Pulmonary artery endothelial cell (primary cell): Measurements from ENCODE around the gene TBX4. TPM values are rescaled to one million over a fixed set of nuclear protein-coding genes. Genes with fewer than 3 reads are reported as not detected.

Source experiments
- DNase-seq: peaks from one replicate; pipeline ENCODE4 v3.0.0-alpha.2; 2011; ENCODE audit warnings: low read depth, low spot score
- total RNA-seq: library from RNA; depleted of rRNA; stranded (reverse); fragments of >200 nt; gene quantifications from 2 replicates; pipeline ENCODE4 v1.2.3, GENCODE V29; 2014

Gene TBX4
- not detected in 2 replicates for total RNA-seq

DNA sequence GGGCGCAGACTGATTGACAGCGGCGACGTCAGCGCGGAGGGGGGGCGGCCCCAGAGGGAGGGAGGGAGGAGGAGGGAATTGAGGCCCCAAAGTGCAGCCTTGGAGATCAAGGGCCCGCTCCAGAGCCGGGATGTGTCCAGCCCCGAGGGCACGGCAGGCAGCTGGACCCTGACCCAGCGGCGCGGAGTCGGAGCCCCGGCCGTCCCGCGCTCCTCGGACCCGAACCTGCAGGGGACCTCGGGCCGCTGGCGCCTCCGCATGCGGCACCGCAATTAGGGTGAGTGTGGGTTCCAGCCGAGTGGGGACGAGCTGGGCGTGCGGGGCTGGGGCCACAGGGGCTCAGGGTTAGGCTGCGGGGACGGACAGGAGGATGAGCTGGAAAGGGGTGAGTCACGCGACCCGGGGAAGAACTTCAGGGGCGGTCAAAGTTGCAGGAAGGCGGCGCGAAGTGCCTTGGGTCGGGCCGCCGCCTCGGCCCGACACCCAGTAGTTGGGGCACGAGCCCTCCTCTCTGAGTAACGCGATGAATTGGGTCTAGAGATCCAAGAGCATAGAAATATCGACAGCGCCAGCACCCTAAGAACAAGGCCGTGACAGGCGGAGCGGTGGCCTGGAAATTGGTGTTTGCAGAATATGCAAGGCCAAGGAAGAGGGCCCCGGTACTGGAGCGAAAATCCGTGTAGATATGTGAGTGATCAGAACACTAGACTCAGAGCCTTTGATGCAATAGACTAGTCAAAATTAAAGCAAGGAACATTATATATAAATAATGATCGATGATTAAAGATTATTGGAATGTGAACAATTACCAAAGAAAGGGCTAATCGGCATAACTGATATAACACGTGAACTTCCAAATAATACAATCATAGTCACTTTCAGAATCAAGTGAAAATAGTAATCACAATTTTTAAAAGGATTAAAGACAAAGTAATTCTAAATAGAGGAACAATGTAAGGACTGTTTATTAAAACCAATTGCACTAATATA lies at the start of gene TBX4:
Gene TBX4 (plus strand): TSS at position 122 of the 990 bp plus-strand sequence. CDS start 4,069 bp downstream, outside the sequence.
- DNase-seq: no peak

DNA sequence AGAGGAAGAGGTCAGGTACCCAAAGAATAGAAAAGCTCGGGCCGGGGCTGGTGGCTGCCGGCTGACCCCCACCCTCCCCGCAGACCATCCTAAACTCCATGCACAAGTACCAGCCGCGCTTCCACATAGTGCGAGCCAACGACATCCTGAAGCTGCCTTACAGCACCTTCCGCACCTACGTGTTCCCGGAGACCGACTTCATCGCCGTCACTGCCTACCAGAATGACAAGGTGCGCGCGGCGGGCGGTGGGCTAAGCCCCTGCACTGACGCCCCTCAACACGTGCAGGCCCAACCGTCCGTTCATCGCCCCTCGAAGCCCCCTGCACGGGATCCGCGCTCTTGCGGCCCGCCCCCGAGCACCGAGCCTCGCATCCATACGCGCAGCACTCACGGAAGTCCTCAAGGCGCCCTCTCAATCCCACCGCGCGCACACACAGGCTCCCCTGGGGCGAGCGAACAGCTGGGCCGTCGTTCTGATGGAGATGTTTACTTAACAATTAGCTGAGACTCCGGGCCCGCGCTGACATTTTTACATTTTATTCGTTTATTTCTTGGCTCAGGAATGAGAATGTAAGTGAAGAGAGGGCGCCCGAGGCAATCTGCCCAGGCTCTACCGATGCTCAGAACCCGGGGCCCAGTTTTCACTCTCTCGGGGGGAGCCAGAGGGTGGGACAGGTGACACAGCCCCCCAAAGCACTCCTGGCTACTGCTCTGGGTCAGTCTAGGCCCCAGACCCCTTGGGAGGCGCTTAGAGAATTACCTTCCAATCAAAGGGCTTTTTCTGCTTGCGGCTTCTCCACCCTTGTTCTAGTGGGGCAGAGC lies 49.0 kb upstream of the TBX4 start:
- DNase-seq: no peak

DNA sequence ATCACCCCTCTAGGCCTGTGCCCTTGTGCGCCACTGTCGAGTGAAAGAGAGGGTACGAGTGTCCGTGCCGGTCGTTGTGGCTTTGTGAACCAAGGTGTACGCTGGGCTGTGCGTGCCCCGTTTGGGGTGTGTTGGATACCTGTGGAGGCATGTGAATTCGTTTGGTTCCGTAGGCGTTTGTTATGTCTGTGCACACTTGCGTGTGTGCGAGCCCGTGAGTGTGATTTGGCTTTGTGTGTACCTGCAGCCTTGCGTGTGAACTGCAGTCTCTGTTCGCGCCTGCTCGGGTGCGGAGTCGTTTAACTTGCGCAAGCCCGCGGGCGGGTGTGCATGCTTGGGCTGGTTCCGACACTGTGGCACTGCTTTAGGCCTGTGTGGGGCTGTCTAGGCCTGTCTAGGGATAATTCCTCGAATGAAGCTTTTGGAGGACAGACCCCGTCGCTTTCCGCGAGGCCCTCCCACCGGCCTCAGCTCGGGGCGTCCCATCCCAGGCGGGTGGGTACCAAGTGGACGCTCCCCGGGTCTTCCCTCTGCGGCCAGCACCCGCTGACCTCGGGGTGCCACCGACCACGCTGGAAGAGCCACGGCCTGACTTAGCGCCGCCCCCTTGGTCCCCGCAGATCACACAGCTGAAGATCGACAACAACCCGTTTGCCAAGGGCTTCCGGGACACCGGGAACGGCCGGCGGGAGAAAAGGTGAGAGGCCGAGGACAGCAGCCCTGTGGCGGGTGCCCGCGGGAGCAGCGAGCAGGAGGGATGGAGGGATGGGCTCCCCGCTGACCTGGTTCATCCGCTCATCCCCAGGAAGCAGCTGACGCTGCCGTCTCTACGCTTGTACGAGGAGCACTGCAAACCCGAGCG lies 48.2 kb upstream of the TBX4 start:
- no peak for DNase-seq

DNA sequence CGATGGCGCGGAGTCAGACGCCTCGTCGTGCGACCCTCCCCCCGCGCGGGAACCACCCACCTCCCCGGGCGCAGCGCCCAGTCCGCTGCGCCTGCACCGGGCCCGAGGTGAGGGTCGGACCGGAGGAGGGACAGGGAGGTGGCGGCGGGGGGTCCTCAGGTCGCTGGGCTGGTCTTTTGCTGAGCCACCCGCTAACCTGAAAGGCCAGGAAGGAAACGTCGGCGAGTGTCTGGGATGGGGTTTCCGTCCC lies 47.6 kb upstream of the TBX4 start:
- DNase-seq: no peak

DNA sequence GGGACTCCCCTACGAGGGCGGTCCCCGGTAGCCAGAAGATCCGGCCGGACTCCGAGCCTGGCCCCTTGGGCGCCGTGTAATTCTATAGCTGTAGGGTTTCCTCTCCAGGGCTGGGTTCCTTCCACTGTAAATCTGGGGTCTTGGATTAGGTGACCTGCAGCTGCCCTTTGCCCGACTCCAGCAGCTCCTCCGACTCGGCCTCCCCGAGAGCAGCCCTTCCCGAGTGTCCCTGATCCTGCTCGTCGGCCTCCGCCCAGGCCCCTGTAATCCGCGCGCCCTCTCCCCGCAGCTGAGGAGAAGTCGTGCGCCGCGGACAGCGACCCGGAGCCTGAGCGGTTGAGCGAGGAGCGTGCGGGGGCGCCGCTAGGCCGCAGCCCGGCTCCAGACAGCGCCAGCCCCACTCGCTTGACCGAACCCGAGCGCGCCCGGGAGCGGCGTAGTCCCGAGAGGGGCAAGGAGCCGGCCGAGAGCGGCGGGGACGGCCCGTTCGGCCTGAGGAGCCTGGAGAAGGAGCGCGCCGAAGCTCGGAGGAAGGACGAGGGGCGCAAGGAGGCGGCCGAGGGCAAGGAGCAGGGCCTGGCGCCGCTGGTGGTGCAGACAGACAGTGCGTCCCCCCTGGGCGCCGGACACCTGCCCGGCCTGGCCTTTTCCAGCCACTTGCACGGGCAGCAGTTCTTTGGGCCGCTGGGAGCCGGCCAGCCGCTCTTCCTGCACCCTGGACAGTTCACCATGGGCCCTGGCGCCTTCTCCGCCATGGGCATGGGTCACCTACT lies 47.1 kb upstream of the TBX4 start:
- DNase-seq: no peak

DNA sequence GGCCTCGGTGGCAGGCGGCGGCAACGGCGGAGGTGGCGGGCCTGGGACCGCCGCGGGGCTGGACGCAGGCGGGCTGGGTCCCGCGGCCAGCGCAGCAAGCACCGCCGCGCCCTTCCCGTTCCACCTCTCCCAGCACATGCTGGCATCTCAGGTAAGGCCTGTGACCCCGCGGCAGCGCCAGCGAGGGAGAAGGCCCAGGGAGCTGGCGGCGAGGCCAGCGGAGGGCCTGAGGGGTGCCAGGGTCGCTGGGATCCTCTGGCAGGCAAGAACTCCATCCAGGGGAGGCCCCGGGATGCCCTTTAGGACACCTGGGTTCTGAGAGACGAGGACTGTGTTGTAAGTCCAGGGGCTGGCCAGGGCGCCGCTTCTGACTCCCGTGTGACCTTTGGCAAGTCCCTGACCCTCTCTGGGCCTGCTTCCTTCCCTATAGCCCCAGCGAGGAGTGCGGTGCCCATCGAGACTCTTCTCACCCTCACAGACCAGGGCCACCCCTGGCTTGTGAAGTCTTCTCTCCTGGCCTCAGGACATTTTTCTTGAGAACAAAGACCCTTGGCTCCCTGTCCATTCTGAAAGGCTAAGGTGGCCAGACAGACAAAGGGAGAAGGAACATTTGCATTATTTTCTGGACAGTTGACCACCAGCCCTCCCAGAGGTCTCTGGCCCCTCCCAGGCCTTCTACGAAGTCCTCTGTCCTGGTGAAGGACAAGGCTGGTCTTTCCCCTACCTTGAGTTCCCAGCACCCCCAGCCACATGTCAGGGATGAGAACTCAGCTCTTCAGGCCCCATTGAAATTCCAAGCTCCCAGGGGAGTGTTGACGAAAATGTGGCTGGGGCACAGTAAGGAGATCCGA lies 46.3 kb upstream of the TBX4 start:
- no peak for DNase-seq

DNA sequence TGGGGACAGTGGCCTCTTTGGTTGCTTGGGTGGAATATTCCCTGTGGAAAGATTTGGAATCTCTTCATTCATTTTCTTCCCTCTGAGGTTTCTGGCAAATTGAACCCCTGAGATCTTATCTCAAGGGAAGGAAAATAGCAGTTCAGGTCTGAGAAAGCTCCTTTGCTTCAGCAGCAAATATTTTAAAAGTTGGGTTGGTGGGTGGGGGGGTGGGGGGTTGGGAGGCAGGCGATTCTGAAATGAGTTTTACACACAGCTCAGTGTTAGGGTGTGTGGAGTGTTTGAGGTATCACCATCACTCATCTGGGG lies 45.7 kb upstream of the TBX4 start:
- DNase-seq: no peak

DNA sequence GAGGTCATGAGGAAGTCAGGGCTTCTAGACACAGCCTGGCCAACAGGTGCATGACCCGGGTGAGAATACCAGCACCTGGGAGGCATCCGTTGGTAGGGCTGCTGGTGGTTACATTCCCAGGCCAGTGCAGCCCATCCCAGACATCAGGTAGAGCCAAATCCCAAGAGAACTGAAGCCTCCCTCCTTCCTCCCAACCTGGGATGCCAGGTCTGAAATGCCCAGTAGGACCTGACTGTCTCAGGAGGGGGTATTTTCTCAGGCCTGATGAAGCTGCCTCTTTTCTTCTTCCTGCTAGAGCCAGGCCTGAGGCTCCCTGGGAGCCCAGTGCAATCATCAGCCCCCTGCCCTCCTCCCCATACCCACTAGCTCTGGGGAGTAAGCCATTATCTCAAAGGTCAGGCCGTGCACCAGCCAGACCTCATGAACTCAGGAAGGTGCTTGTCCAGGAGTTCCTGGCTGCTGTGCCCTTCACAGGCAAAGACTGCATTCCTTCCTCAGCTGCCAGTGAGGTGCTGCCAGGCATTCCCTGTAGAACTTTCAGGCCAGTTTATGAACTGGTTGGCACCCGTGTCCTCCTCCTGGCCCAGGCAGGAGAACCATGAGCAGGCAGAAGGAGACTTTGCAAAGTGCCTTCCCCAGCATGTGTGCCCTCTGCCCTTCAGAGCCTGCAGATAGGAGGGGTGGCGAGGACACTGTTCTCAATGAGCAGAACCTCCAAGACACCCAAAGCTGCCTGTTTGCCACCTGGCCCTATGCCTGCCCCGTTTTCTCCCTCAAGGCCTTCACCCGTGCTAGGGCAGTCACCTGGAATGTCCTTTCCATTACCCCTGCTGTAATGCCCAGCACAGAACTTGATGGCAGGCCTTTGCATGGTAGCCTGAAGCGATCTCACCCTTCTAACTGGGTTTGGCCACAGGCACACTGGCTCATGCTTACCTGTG lies 45.0 kb upstream of the TBX4 start:
- DNase-seq: no peak

DNA sequence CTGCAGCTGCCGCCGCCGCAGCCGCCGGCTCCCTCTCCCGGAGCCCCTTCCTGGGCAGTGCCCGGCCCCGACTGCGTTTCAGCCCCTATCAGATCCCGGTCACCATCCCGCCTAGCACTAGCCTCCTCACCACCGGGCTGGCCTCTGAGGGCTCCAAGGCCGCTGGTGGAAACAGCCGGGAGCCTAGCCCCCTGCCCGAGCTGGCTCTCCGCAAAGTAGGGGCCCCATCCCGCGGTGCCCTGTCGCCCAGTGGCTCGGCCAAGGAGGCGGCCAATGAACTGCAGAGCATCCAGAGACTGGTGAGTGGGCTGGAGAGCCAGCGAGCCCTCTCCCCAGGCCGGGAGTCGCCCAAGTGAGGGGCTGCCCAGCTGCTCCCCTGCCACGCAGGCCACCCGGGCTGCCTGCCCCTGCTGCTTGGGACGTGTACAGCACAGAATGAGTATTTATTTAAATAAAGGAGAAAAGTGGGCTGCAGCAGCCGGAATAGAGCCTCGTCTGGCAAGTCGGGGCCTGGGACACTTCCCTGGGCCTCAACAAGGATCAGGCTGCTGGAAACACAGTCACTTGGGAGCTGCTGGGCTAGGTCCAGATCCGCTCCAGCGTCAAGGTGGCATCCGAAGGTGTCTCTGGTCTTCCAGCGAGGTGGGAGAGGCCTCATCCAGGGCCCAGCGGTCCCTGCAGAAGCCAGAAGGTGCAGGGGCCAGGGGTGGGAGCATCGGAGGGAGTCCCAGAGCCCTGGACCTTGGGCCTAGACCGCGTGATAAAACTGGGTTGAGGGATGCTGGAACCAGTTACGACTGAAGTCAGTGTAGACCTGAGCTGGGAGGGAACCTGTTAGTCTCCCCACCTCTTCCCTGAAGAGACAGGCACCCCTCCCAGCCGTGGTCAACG lies 43.8 kb upstream of the TBX4 start:
- DNase-seq: no peak

DNA sequence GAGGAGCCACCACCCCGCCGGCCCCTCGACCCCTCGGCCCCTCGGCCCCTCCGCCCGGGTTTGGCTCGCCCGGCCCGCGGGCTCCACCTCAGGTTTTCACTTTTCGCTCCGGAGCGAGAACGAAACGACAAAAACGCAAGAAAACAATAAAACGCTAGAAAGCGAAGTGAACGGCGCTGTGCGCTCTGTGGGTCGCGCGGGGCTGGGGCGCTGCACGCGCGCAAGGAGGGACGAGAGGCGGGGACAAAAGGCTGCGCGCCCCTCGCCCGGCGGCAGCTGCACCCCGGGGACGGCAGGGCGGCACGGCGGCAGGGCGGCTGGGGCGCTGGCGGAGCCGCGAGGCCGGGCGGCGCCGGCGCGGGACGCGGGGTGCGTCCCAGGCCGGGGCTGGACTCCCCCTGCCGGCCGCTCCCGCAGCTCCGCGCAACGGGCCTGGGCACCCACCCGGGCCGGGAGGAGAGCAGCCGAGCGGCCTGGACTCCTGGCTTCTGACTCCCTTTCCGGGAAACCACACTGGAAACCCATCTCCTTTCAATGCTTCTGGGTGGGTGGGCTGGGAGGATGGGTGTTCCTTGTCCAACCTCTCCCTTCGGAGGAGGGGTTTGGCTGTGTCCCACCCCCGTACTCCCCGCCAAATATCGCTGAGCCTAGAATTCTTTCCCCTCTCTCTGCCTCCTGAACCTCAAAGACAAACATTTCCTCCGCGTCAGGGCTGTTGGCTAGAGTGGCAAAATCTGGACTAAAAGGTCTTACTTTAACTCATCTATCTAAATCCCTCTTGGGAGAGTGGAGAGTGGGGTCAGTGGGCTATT lies 42.7 kb upstream of the TBX4 start:
- DNase-seq: no peak

DNA sequence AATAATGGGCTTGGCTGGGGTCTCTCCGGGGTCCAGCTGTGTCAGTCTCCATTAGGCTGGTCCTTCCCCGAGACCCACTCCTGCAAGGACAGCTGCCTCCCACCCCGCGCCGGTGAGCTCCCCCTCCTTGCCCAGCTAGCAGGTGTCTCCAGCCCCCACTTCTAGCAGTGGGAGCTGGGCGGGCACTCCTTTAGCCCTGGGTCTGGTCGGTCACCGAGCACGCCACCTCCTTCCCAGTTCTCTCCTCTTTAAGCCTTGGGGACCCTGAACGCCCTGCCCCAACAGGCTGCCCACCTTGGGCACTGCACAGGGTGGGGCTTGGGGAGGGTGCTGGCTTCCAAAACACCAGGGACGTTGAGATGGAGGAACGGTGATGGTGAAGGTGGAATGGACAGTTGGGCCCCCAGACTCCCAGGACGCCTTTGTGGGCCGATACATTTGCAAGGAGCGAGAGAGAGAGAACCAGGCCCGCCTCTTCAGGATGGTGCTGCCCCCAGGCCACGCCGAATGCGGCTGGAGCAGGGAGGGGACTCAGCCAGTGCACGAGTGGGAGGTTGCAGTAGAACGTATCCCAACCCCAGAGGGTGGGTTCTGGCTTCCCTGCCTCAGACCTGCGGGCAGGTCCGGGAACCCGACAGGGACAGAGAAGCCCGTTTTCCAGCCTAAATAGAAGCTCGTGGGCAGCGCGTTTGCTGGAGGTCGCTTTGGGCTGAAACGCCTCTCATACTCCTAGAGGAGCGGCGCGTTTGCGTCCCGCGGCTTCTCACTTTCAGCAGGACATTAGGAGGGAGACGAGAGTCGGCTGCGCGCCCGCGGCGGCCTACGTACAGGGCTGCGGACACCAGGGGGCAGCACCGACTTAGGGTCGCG lies 41.8 kb upstream of the TBX4 start:
- no peak for DNase-seq

DNA sequence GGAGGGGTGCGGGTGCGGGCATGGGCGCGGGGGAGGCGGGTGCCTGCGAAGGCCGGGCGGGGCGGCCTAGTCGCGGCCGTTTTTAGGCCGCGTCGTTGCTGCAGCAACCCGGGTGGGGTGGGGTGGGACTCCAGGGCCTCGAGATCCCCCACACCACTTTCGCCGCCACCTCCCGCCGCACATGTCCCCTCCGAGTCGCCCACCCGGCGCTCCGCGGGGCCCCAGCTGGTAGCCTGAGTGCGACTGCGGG lies 41.3 kb upstream of the TBX4 start:
- no peak for DNase-seq

DNA sequence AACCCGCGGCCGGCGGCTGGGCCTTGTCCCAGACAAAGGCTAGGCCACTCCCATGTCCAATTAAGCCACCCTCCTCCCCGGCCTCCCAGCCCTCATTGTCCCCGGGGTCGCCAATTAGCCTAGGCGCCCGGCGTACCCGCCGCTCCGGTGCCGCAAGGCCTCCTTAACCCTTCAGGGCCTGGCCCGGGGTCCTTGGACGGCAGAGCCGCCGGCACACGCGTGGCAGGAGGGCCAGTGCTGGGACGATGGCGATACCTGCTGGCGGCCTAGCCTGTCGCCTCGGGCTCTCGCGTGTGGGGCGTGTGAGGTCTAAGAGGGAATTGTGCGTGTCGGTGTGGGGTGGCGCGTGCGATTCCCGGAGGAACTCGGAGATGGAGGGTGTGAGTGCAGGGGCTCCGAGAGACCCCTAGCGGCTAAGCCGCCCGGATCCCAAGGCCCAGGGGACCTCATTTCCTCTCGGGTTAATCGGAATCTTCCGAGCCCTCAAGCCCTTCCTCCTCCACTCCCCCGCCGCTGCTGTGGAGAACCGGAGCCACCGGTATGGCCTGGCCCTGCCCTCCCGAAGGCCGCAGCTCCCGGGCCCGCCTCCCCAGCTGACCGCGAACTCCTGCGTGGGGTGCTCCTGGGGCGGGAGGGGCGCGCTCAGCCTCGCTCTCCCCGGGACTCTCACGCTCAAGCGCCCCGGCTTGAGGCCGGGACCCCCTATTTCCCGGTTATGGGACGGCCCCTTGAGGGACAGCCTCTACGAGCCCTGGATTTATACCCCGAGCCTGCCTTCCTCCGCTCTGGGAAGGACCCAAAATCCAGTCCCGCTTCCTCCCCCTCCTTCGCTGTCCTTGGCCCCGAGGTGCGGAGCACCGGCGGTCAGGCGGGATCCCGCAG lies 40.7 kb upstream of the TBX4 start:
- DNase-seq: no peak

DNA sequence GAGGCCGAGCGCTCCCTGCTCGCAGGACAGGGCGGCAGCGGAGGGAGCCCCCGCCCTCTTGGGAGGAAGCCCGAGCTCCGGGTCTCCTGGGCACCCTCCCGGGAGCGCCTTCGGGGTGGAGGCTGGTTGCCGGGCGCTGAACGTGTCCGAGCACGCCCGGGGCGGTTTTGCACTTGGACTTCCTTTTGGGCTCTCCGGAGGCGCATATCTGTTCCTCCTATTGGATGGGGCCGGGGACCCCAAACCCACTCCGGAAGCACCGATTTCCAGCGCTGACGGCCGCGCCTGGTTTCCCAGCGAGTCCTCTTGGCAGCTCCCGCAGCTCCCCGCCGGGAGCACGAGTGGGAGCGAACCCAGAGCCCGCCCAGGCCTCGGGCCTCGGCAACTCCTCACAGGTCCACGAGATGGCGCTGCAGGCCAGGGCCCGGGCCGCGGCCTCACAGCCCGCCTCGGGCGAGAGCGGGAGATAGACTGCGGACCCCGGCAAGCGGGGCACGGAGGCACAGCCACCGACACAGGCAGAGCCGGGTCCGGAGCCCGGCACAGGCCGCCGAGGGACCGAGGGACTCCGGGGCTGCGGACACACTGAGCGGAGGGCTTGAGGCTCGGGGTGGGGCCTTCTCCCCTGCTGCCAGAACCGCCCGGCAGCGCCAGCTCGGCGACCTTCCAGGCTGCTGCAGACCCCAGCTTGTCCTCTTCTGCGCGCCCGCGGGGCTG lies 39.9 kb upstream of the TBX4 start:
- no peak for DNase-seq
